Measurements from ENCODE around the gene PAAF1. TPM values are rescaled to one million over a fixed set of nuclear protein-coding genes. Genes with fewer than 3 reads are reported as not detected.

PAAF1 gene
- total RNA-seq, 4 donors from 2014 or later: 0.37 to 10.5 (median 6.4) TPM

GRCh38 chr11:73963861-73964260 lies 87.1 kb downstream of the PAAF1 start:
- DNase-seq: no peak
- Histone ChIP-seq H3K4me1 (peaks cover 0 to 10% (median 3%) of the 10 kb centered on the region in 4 donors), H3K4me3 (no peak overlapping the region), H3K36me3 (no peaks in the 10 kb centered on the region), H3K27me3 (no peaks in the 10 kb centered on the region), H3K27ac (no peak overlapping the region), H3K9me3 (no peaks in the 10 kb centered on the region)
- in situ Hi-C loops (cut with MboI; ENCODE audit: low pct_ligation_motif_present in 1 of 4, low pct_unique_long_range_greater_than_20kb in 1 of 4, low sequenced_read_pairs in 3 of 4): loop anchor here in 2 of 4 donors (25.0 kb wide), 2 partner anchors 123 to 598 kb away; no protein-coding TSS in a partner anchor
- intact Hi-C loops (cut with DNase I; ENCODE audit: low total_unique reads): loop anchor here (10.0 kb wide), 2 partner anchors 61 to 141 kb away; no protein-coding TSS in a partner anchor
- 78 to 90% methylated on average over 2 to 8 of the region's 8 CpGs for WGBS, 2 donors (ENCODE audit: low coverage in 1 of 2)
- TF ChIP-seq POLR2AphosphoS5 (IDR thresholded peaks at IDR 0.05) (no peak), CTCF (IDR thresholded peaks at IDR 0.05) (no peak), EP300 (IDR thresholded peaks at IDR 0.05; ENCODE audit: low read depth) (no peak), POLR2A (IDR thresholded peaks at IDR 0.05) (no peak)

GRCh38 chr11:73965076-73965763 lies 88.4 kb downstream of the PAAF1 start:
- Histone ChIP-seq H3K9me3 (no peaks in the 10 kb centered on the region), H3K27me3 (no peaks in the 10 kb centered on the region), H3K27ac (no peak overlapping the region), H3K4me1 (peaks cover 0 to 10% (median 3%) of the 10 kb centered on the region in 4 donors), H3K4me3 (no peak overlapping the region), H3K36me3 (no peaks in the 10 kb centered on the region)
- 65% methylated on average over 10 of the region's 10 CpGs; no CpG with 5 or more reads in 1 of the 2 donors for WGBS, 2 donors (ENCODE audit: low coverage in 1 of 2)
- TF ChIP-seq EP300 (IDR thresholded peaks at IDR 0.05; ENCODE audit: low read depth): no peak
- DNase-seq: no peak
- intact Hi-C loops (cut with DNase I; ENCODE audit: low total_unique reads) (loop anchor here (10.0 kb wide), 2 partner anchors 60 to 140 kb away; no protein-coding TSS in a partner anchor), in situ Hi-C loops (cut with MboI; ENCODE audit: low pct_ligation_motif_present in 1 of 4, low pct_unique_long_range_greater_than_20kb in 1 of 4, low sequenced_read_pairs in 3 of 4) (loop anchor here in 2 of 4 donors (25.0 kb wide), 2 partner anchors 122 to 597 kb away; no protein-coding TSS in a partner anchor)

GRCh38 chr11:73965764-73966121 lies 88.9 kb downstream of the PAAF1 start:
- Histone ChIP-seq H3K27me3 (no peaks in the 10 kb centered on the region), H3K4me3 (no peak overlapping the region), H3K4me1 (peaks cover 0 to 10% (median 3%) of the 10 kb centered on the region in 4 donors), H3K9me3 (no peaks in the 10 kb centered on the region), H3K27ac (no peak overlapping the region), H3K36me3 (no peaks in the 10 kb centered on the region)
- intact Hi-C loops (cut with DNase I; ENCODE audit: low total_unique reads) (loop anchor here (10.0 kb wide), 2 partner anchors 59 to 139 kb away; no protein-coding TSS in a partner anchor), in situ Hi-C loops (cut with MboI; ENCODE audit: low pct_ligation_motif_present in 1 of 4, low pct_unique_long_range_greater_than_20kb in 1 of 4, low sequenced_read_pairs in 3 of 4) (loop anchor here in 2 of 4 donors (25.0 kb wide), 2 partner anchors 122 to 597 kb away; no protein-coding TSS in a partner anchor)
- 70% methylated on average over 2 of the region's 2 CpGs; no CpG with 5 or more reads in 1 of the 2 donors for WGBS, 2 donors (ENCODE audit: low coverage in 1 of 2)
- TF ChIP-seq CTCF (IDR thresholded peaks at IDR 0.05) (no peak), EP300 (IDR thresholded peaks at IDR 0.05; ENCODE audit: low read depth) (no peak), POLR2AphosphoS5 (IDR thresholded peaks at IDR 0.05) (no peak), POLR2A (IDR thresholded peaks at IDR 0.05) (no peak)
- DNase-seq: no peak

- Histone ChIP-seq H3K27ac (no peak overlapping the region), H3K4me1 (peaks cover 7 to 17% (median 12%) of the 10 kb centered on the region in 4 donors), H3K4me3 (no peak overlapping the region), H3K27me3 (no peaks in the 10 kb centered on the region), H3K9me3 (no peaks in the 10 kb centered on the region), H3K36me3 (no peaks in the 10 kb centered on the region)
- in situ Hi-C loops (cut with MboI; ENCODE audit: low pct_ligation_motif_present in 1 of 4, low pct_unique_long_range_greater_than_20kb in 1 of 4, low sequenced_read_pairs in 3 of 4): loop anchor here in 2 of 4 donors (25.0 kb wide), 2 partner anchors 119 to 594 kb away; no protein-coding TSS in a partner anchor
- TF ChIP-seq CTCF (IDR thresholded peaks at IDR 0.05): no peak
- TF ChIP-seq POLR2A (IDR thresholded peaks at IDR 0.05): no peak
- no peak for TF ChIP-seq POLR2AphosphoS5 (IDR thresholded peaks at IDR 0.05)
- TF ChIP-seq EP300 (IDR thresholded peaks at IDR 0.05; ENCODE audit: low read depth): no peak
- 93% methylated on average over 15 of the region's 15 CpGs; no CpG with 5 or more reads in 1 of the 2 donors for WGBS, 2 donors (ENCODE audit: low coverage in 1 of 2)
- intact Hi-C loops (cut with DNase I; ENCODE audit: low total_unique reads): loop anchor here (10.0 kb wide), 2 partner anchors 56 to 136 kb away; no protein-coding TSS in a partner anchor
- no peak for DNase-seq
Measured at GRCh38 chr11:73968356-73968966, 91.7 kb downstream of the PAAF1 start.

Data from transverse colon (tissue), 4 donors.